ENCODE data around the gene TSC2.

DNA sequence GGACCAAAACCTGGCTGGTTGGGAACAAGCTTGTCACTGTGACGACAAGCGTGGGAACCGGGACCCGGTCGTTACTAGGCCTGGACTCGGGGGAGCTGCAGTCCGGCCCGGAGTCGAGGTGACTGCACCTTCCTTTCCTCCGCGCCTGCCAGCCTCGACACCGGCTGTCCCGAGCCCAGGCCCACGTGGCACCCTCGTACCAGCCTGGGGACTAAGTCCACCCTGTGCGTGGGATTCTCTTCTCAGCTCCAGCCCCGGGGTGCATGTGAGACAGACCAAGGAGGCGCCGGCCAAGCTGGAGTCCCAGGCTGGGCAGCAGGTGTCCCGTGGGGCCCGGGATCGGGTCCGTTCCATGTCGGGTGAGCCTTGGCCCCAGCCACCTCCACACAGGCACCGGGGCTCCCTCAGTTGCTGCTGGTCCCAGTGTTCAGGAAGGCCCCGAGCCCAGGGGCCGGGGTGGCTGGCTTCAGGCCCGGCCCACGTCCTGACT, 31.6 kb downstream of the TSC2 start:
- TF ChIP-seq, protein P1, sequence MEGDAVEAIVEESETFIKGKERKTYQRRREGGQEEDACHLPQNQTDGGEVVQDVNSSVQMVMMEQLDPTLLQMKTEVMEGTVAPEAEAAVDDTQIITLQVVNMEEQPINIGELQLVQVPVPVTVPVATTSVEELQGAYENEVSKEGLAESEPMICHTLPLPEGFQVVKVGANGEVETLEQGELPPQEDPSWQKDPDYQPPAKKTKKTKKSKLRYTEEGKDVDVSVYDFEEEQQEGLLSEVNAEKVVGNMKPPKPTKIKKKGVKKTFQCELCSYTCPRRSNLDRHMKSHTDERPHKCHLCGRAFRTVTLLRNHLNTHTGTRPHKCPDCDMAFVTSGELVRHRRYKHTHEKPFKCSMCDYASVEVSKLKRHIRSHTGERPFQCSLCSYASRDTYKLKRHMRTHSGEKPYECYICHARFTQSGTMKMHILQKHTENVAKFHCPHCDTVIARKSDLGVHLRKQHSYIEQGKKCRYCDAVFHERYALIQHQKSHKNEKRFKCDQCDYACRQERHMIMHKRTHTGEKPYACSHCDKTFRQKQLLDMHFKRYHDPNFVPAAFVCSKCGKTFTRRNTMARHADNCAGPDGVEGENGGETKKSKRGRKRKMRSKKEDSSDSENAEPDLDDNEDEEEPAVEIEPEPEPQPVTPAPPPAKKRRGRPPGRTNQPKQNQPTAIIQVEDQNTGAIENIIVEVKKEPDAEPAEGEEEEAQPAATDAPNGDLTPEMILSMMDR (conservative IDR thresholded peaks at IDR 0.05; ENCODE audit: low read length) = no peak
- no peak for TF ChIP-seq EZH2phosphoT487 (IDR thresholded peaks at IDR 0.05; ENCODE audit: borderline replicate concordance, low read depth, low read length)
